NCI-H446 treated with DMSO at 0.1 percent for 48 hours (cell line): ENCODE results near the gene SIRT6.
"Not testable (repeated sequence)": the region's sequence is repeated elsewhere in the genome, so short reads cannot be mapped to it uniquely, and the experiment has no call there.

Experiments used
- DNase-seq: peaks from one replicate; lab custom pipeline; 2025; lab: John Stamatoyannopoulos, UW

Gene SIRT6

DNA sequence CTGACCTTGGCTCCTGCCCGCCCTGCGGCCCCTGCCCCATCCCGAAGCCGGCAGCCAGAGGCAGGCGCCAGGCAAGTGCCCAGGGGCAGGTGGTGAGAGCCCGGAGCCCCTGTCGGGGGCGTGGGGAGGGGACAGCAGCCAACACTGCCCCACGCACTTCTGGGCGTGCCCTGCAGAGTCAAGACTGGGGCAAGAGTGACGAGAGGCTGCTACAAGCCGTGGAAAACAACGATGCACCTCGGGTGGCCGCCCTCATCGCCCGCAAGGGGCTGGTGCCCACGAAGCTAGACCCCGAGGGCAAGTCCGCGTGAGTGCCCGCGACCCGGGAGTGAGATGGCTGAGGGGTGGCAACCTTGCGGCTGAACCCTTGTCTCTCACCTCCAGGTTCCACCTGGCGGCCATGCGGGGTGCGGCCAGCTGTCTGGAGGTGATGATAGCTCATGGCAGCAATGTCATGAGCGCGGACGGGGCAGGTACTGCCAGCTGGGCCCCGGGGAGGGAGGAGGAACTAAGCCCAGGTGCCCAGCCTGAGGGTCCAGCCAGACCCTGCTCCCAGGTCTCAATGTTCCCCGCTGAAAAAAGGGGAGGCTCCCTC is 17.4 kb upstream of the SIRT6 start:
- no peak for DNase-seq

DNA sequence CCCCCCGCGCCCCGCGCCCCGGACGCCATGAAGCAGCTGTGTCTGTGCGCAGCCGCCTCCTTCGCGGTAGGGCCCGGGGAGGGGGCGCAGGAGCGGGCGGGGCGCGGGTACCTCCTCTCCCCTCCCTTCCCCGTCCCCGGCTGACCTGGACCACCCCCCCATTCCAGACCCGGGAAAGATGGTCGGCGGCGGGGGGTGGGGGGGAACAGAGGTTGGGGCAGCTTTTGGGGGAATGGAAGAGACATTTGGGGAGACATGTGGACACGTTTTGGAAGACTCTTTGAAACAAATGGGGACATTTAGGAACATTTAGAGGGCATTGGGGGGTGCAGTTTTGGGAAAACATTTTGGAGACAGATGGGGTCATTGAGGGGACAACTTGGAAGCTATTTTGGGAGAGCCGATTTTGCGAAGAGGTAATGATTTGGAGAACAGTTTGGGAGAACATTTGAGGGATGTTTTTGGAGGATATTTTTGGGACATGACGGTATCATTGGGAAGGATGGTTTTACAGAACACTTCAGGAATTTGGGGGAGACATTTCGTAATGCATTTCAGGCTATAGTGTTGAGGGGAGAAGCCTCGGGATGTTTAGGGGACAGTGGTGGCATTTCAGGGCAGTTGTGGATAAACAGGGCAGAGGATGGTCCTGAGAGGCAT is 16.2 kb upstream of the SIRT6 start:
- no peak for DNase-seq

DNA sequence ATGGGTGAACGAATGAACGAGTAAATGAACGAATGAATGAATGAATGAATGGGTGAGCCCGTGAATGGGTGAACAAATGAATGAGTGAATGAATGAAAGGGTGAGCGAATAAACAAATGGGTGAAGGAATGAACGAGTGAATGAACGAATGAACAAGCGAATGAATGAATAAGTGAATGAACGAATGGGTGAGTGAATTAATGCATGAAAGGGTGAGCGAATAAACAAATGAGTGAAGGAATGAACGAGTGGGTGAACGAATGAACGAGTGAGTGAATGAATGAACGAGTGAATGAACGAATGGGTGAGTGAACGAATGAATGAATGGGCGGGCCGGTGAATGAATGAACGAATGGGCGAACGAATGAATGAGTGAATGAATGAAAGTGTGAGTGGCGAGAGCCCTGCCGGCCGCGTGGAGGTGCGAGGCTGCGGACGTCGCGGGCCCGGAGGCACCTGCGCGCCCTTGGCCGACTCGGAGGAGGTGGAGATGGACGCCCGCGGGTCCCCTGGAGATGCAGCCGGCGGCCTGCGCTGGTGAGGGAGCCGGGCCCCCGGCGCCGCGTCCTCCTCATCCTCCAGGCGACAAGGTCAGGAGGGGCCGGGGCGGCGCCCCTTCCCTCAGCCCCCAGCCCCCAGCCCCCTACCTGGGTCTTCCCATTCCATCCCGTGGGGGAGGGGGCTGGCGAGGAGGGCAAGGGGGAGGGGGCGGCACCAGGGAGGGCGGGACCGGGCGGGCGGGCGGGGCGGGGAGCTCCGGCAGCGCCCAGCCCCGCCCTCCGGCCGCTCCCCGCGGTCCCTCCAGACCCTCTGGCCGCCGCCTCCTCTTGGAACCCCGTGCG is 15.5 kb upstream of the SIRT6 start:
- DNase-seq, result no peak

DNA sequence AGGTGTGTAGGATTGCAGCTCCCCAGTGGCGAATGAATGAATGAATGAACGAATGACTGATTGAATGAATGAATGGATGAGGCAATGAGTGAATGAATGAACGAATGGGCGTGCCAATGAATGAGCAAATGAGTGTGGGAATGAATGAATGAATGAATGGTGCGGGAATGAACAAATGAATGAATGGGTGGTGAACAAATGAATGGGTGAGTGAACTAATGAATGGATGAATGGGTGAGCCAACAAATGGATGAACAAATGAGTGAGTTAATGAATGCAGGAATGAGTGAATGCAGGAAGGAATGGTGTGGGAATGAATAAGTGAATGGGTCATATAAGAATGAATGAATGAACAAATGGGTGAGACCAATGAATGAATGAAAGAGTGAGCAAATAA is 14.9 kb upstream of the SIRT6 start:
- no peak for DNase-seq

DNA sequence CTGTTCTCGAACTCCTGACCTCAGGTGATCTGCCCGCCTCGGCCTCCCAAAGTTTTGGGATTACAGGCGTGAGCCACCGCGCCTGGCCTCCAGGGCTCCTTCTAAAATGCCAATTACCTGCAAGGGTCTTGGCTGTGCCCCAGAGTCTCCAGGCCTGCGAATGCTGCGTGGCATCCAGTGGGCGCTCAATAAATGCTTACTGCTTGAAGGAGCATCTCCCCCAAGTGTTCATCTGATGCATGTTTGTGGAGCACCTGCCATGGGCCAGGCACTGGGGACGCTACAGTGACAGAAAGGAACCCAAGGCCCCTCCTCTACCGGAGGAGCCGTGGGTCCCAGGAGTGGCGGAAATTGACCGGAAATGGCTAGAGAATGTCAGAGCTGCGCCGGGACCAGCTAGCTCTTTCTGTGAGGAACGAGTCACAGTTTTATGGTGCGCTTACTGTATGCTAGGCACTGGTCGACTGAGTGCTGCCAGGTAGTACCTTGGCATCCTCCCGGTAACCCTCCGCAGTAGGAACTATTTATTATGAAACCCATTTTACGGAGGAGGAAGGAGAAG is 14.3 kb upstream of the SIRT6 start:
- DNase-seq, result no peak

DNA sequence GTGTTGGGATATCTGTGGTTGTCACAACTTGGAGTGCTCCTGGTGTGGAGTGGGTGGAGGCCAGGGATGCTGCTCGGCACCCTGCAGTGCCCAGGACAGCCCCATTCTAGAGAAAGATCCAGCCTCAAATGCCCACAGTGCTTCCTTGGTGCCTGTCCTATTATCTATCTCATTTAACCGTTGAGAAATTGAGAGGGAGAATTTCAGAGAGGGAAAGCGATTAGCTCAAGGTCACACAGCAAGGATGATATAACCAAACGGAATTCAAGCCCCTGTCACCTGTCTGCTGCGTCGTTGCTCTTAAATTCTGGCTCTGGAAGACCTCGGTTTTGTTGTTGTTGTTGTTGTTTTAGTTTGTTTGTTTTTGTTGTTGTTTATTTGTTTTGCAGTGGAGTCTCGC is 13.6 kb upstream of the SIRT6 start:
- DNase-seq, result no peak

DNA sequence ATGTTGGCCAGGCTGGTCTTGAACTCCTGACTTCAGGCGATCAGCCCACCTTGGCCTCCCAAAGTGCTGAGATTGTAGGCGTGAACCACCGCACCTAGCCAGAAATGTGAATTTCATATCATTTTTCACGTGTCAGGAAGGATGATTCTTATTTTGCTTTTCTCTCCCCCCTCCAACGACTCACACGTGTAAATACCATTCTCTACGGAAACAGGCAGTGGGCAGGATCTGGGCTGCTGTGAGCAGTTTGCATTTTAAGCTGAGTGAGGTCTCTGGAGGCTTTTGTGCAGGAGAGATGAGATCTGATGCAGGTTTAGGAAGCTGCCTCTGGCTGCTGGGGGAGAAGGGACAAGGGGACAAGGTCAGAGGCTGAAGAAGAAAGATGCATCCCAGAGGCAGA is 12.0 kb upstream of the SIRT6 start:
- no peak for DNase-seq

DNA sequence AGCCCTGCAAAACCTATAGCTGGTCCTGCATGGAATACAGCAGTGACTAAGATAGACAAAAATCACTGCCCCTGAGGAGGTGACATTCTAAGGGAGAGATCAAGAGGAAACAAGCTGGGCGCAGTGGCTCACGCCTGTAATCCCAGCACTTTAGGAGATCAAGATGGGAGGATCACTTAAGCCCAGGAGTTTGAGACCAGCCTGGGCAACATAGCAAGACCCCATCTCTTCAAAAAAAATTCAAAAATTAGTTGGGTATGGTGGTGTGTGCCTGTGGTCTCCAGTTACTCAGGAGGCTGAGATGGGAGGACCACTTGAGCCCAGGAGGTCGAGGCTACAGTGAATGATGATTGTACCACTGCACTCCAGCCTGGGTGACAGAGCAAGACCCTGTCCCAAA is 10.2 kb upstream of the SIRT6 start:
- not testable (repeated sequence) for DNase-seq

DNA sequence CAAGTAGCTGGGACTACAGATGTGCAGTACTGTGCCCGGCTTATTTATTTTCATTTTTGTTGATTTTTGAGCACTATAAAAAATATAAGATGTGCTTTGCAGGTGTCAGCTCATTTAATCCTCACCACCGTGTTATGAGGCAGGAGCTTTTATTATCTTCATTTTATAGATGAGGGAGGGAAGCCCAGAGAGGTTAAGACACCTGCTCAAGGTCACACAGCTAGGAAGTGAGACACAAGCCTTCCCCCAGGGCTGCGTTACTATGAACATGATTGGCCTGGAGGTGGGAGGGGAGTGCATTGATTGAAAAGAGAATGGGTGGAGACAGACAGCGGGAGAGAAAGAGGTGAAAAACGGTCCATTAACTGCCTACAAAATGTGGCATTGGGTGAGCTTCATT is 7.3 kb upstream of the SIRT6 start:
- DNase-seq, result no peak

DNA sequence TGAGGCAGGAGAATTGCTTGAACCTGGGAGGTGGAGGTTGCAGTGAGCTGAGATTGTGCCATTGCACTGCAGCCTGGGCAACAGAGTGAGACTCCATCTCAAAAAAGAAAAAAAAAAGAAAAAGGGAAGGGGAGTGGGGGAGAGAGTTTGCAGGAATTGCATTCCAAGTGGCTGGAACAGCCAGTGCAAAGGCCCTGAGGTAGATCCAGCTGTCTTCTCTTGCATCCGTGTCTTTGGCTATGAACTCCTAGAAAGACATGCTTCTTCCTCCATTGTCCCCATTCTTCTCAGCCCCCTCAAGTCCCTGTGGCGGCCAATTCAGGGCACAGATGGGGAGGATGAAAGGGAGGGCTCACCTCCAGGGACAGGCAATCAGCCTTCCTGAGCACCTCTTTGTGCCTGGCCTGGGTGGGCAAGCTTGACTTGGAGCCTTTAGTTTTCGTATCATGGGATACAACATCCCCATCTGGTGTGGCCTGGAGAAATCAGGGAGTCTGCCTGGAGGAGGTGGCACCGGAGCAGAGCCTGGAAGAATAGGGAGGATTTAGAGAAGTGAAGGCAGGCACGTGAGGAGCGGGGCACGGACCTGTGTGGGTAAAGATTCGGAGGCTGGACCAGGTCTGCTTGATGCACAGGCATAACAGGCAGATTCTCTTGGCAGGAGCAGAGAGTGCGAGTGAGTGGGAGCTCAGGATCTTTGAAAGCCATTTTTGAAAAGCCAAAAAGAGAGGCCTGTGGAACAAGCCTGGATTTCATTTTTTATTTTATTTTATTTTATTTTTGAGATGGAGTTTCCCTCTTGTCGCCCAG is 5.2 kb upstream of the SIRT6 start:
- DNase-seq, result no peak

DNA sequence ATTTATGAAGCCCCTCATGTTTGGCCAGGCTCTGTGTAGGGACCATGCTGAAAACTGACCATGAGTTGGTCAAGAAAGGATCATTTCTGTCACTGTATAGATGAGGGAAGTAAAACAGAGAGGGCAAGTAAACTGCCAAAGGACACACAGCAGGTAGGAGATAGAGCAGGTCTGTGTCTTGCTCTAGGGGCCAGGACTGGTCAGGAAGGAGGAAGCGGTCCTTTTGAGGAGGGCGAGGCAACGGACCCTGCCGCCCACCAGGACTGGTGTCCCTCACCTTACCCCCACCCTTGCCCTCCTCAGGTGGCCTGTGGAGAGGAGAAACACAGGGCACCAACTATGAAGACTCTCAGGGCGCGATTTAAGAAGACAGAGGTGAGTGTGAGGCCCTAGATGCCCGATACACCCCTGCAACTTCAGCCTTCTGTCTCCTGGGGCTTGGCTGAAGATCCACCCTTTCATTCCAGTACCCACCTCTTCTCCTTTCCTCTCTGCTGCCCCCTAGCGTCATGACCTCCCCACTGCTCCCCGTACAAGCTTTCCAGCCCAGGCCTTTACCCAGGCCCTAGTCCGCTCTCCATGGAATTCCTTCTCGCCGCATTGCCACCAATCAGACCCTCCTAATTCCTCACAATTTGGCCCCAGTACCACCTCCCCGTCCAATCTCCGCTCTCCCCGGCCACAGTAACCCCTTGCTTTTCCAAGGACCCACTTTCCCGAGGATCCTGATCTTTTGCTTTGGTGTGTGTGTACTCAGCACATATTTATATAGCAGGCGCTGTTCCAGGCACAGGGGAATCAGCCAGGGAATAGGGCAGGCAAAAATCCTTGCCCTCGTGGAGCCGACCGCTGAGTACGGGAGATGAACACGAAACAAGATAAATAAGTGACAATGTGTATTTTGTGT is 4.0 kb upstream of the SIRT6 start:
- DNase-seq, result peak; percentile 15

DNA sequence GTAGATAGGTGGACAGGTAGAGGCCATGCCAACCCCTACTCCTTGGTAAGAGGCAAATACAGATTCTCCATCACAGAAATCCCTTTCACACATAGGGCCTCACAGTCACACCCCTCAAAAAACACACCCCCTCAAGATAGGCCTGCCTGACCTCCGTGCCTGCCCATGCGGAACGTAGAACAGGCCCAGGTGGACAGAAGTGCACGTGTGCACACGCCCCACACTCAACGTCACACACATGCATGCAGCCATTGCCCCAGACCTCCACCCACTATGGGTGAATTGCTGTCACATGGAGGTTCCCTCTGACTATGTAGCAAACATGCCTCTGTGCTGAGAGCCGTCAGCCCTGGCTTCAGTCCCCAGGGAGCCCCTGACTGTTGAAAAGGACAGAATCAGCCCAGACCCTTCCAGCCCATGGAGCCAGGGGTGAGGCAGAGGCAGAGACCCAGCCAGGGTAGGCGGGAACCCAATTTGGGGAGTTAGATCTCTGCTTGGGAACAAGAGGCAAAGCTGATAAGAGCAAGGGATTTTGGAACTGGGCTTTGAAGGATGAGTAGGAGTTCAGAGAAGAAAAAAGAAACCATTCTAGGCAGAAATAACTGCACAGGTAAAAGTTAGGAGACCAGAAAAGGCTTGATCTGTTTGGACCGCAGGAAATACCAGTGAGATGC is 3.2 kb upstream of the SIRT6 start:
- DNase-seq, result no peak

DNA sequence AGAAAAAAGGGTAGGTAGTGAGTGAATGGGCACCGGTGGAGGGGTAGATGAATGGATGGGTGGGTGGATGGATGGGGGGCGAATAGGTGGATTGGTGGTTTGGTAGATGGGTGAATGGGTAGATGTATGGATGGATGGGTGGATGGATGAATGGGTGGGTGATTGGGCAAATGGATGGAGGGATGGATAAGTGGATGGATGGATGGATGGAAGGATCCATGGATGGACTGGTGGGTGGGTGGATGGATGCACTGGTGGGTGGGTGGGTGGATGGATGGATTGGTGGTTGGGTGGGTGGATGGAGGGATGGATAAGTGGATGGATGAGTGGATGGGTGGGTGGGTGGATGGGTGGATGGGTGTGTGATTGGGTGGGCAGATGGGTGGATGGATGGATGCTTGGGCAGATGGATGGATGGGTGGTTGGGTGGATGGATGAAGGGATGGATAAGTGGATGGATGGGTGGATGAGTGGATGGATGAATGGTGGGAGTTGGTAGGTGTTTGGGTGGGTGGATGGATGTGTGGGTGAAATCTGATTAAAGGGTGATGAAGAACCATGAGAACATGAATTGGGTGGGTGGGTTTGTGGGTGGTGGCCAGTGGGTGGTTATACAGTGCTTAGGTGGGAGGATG is 2.5 kb upstream of the SIRT6 start:
- DNase-seq, result no peak

DNA sequence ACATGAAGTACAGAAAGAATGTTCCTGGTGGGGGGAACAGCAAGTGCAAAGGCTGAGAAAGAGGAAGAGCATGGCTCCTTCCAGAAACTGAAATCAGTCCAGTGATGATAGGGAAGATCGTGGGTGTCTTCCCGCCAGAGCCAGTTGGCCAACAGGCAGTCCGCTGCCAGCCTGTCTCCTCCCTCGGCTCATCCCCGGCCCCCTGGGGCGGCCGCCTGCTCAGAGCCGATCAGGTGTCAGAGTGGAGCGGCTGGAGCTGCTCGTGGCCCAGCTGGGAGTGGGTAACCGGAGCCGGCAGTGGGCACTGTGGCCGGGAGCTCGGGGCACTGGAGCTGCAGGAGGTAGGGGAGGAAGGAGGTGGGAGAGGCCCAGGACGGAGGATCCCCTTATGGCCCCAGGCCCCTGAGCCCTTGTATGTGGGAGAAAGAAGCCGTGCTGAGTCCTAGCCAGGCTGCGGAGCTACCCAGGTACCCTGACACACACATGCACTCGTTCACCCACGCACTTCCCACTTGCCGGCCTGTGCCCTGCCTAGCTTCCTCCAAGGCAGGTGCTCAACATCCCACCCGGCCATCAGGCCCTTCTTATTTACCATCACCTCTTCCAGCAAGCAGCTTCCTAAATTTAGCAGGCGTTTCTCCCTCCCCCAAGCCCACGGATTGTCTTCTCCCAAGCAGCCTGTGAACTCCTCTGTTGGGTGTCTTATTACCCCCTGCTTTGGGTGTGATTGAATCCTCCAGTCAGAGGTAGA is 1.8 kb upstream of the SIRT6 start:
- DNase-seq, result peak; percentile 19

DNA sequence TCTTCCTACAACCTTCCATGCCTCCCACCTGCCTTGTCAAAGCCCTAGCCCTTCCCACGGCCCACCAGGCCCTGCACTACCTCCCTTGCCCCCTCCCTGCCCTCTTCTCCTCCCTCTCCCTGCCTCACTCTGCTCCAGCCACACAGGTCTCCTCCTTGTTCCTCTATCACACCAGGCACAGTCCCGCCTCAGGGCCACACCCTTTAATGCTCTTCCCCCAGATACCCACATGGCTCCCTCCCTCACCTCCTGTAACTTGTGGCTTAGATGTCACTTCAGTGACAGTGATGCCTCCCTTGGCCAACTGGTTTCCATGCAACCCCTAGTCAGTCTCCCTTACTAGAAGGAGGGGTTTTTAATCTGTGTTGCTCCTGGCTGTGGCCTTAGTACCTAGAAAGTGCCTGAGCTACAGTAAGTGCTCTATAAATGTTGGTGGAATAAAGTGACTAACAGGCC is 1.3 kb downstream of the SIRT6 start:
- no peak for DNase-seq

DNA sequence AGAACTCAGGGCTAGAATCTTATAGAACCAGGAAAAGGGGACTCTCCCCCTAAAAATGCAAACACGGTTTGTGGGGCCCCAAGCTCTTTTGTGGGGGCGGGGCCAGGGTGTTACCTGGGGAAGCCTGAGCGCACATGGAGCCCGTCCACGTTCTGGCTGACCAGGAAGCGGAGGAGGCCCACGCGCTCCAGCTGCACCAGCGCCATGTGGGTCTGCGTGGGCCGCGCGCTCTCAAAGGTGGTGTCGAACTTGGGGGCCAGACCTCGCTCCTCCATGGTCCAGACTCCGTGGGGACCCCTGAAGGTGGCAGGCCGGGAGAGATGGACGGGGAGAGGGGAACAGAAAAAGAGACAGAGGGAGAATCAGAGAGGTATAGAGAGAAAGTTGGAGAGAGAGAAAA is 3.4 kb downstream of the SIRT6 start:
- DNase-seq, result no peak

DNA sequence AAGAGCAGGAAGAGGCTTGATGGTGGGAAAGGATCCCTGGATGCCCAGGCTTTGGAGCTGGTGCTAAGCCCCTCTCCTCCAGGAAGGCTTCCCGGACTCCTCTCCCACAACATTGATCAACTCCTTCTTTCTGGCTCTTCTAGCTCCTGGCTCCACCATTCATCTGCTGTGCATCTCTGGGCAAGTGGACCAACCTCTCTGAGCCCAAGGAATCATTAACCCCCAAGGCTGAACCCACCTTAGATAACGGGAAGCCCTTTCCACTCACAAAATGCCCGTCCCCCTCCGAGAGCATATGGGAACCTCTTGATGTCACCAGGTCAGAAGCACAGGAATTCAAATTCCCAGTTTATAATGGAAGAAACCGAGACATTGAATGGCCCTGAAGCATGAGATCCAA is 5.2 kb downstream of the SIRT6 start:
- no peak for DNase-seq

DNA sequence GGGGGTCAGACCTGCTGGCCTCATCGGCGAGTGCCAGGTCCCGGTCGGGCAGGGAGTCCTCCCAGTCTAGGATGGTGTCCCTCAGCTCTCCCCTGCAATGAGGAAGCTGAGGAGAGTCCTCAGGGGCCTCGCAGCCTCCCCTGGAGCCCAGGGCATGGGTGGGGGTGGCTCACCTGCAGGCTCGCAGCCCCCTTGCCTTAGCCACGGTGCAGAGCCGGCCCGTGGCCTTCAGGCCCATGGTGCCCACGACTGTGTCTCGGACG is 6.8 kb downstream of the SIRT6 start:
- DNase-seq, result no peak

DNA sequence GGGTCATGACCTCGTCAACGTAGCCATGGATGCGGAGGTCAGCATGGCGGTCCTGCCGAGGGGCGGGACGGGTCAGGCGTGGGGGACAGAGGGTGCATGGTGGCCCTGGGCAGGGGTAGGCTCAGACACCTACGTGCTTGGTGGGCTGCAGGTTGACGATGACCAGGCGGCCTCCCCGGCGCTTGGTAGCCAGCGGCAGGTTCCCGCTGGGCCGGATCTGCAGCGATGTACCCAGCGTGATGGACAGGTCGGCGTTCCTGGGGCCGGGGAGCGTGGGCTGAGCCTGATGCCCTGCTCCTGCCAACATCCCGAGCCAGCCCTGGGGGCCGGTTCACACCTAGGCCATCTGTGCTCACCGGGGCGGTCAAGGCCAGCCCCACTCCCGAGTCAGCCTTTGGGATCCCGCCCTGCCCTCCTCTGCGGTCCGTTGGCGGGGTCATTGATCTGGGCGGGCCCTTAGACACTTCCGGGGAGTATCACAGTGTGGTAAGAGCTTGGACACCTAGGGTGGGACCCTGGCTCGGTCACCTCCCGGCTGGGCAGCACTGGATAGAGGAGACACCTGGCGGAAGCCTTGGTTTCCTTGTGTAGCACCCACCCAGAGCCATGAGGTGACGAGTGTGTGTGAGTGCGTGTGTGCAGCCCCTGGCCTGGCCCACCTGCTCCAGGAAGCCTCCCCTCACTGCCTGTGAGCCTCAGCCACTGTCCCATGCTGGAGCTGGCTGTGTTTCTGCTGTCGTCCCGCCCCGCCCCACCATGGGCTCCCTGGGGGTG is 7.3 kb downstream of the SIRT6 start:
- no peak for DNase-seq
